ENCODE measurements around the gene TMOD1.
"Not testable (repeated sequence)": the region's sequence is repeated elsewhere in the genome, so short reads cannot be mapped to it uniquely, and the experiment has no call there.

The TMOD1 gene

GRCh38 chr9:97604901-97605645 is 103.6 kb downstream of the TMOD1 start:
- no peak for ATAC-seq (ENCODE audit: low read depth)
- no peak for DNase-seq (ENCODE audit: low spot score in 2 of 2)
- no peaks in the 10 kb centered on the region for H3K4me1 Mint-ChIP-seq
- peaks cover 30% of the 10 kb centered on the region for H3K36me3 Mint-ChIP-seq
- H3K27ac Mint-ChIP-seq = peak overlapping the region; percentile 16
- H3K9me3 Mint-ChIP-seq = no peaks in the 10 kb centered on the region
- H3K4me3 Mint-ChIP-seq = no peak overlapping the region
- H3K27me3 Mint-ChIP-seq = no peaks in the 10 kb centered on the region

GRCh38 chr9:97615439-97616072 is 114.1 kb downstream of the TMOD1 start:
- Mint-ChIP-seq H3K27ac (no peak overlapping the region), H3K27me3 (no peaks in the 10 kb centered on the region), H3K9me3 (no peaks in the 10 kb centered on the region), H3K4me1 (peaks cover 4% of the 10 kb centered on the region), H3K4me3 (no peak overlapping the region), H3K36me3 (peaks cover 22% of the 10 kb centered on the region)
- peak; percentile 45 to 46 for DNase-seq (ENCODE audit: low spot score in 2 of 2)
- ATAC-seq (ENCODE audit: low read depth) = peak; percentile 49

- DNase-seq (ENCODE audit: low spot score in 2 of 2) (no peak), ATAC-seq (ENCODE audit: low read depth) (peak; percentile 45)
- H3K27me3 Mint-ChIP-seq = no peaks in the 10 kb centered on the region
- peak overlapping the region; percentile 71 for H3K27ac Mint-ChIP-seq
- H3K4me1 Mint-ChIP-seq = peaks cover 4% of the 10 kb centered on the region
- H3K4me3 Mint-ChIP-seq = no peak overlapping the region
- no peaks in the 10 kb centered on the region for H3K9me3 Mint-ChIP-seq
- peaks cover 18% of the 10 kb centered on the region for H3K36me3 Mint-ChIP-seq
Observed at GRCh38 chr9:97617939-97618416, 116.5 kb downstream of the TMOD1 start.

- not testable (repeated sequence) for ATAC-seq (ENCODE audit: low read depth); H3K4me3 Mint-ChIP-seq; H3K4me1 Mint-ChIP-seq; DNase-seq (ENCODE audit: low spot score in 2 of 2); H3K27me3 Mint-ChIP-seq; H3K9me3 Mint-ChIP-seq; H3K27ac Mint-ChIP-seq
- peaks cover 23% of the 10 kb centered on the region for H3K36me3 Mint-ChIP-seq
Observed at GRCh38 chr9:97620063-97620462, 118.6 kb downstream of the TMOD1 start.

GRCh38 chr9:97622483-97622882 is 121.0 kb downstream of the TMOD1 start:
- ATAC-seq (ENCODE audit: low read depth); H3K4me1 Mint-ChIP-seq; H3K9me3 Mint-ChIP-seq; H3K27me3 Mint-ChIP-seq; H3K4me3 Mint-ChIP-seq; DNase-seq (ENCODE audit: low spot score in 2 of 2); H3K27ac Mint-ChIP-seq: not testable (repeated sequence)
- peaks cover 18% of the 10 kb centered on the region for H3K36me3 Mint-ChIP-seq

- H3K27me3 Mint-ChIP-seq = no peaks in the 10 kb centered on the region
- no peak for DNase-seq (ENCODE audit: low spot score in 2 of 2)
- no peaks in the 10 kb centered on the region for H3K9me3 Mint-ChIP-seq
- H3K36me3 Mint-ChIP-seq = peaks cover 18% of the 10 kb centered on the region
- no peak overlapping the region for H3K27ac Mint-ChIP-seq
- no peak overlapping the region for H3K4me3 Mint-ChIP-seq
- no peak for ATAC-seq (ENCODE audit: low read depth)
- H3K4me1 Mint-ChIP-seq = peaks cover 2% of the 10 kb centered on the region
Observed at GRCh38 chr9:97623946-97624345, 122.5 kb downstream of the TMOD1 start.

- DNase-seq (ENCODE audit: low spot score in 2 of 2) (no peak), ATAC-seq (ENCODE audit: low read depth) (no peak)
- peaks cover 15% of the 10 kb centered on the region for H3K36me3 Mint-ChIP-seq
- no peak overlapping the region for H3K27ac Mint-ChIP-seq
- H3K4me3 Mint-ChIP-seq = no peak overlapping the region
- H3K4me1 Mint-ChIP-seq = peaks cover 11% of the 10 kb centered on the region
- no peaks in the 10 kb centered on the region for H3K27me3 Mint-ChIP-seq
- no peaks in the 10 kb centered on the region for H3K9me3 Mint-ChIP-seq
Observed at GRCh38 chr9:97625620-97626019, 124.2 kb downstream of the TMOD1 start.

GRCh38 chr9:97627624-97628023 is 126.2 kb downstream of the TMOD1 start:
- no peak overlapping the region for H3K27ac Mint-ChIP-seq
- H3K9me3 Mint-ChIP-seq = no peaks in the 10 kb centered on the region
- no peak for ATAC-seq (ENCODE audit: low read depth)
- H3K27me3 Mint-ChIP-seq = no peaks in the 10 kb centered on the region
- peaks cover 20% of the 10 kb centered on the region for H3K4me1 Mint-ChIP-seq
- H3K36me3 Mint-ChIP-seq = peaks cover 8% of the 10 kb centered on the region
- DNase-seq (ENCODE audit: low spot score in 2 of 2) = no peak
- no peak overlapping the region for H3K4me3 Mint-ChIP-seq

GRCh38 chr9:97628668-97629067 is 127.2 kb downstream of the TMOD1 start:
- H3K27me3 Mint-ChIP-seq = no peaks in the 10 kb centered on the region
- peaks cover 20% of the 10 kb centered on the region for H3K4me1 Mint-ChIP-seq
- DNase-seq (ENCODE audit: low spot score in 2 of 2) = no peak
- peak overlapping the region; percentile 40 for H3K27ac Mint-ChIP-seq
- peaks cover 6% of the 10 kb centered on the region for H3K36me3 Mint-ChIP-seq
- no peak overlapping the region for H3K4me3 Mint-ChIP-seq
- ATAC-seq (ENCODE audit: low read depth) = no peak
- no peaks in the 10 kb centered on the region for H3K9me3 Mint-ChIP-seq

GRCh38 chr9:97629156-97629555 is 127.7 kb downstream of the TMOD1 start:
- DNase-seq (ENCODE audit: low spot score in 2 of 2) (no peak), ATAC-seq (ENCODE audit: low read depth) (no peak)
- Mint-ChIP-seq H3K27ac (peak overlapping the region; percentile 40), H3K4me1 (peaks cover 23% of the 10 kb centered on the region), H3K27me3 (no peaks in the 10 kb centered on the region), H3K36me3 (peaks cover 6% of the 10 kb centered on the region), H3K9me3 (no peaks in the 10 kb centered on the region), H3K4me3 (no peak overlapping the region)

- ATAC-seq (ENCODE audit: low read depth) (no peak), DNase-seq (ENCODE audit: low spot score in 2 of 2) (no peak)
- Mint-ChIP-seq H3K9me3 (no peaks in the 10 kb centered on the region), H3K36me3 (peaks cover 2% of the 10 kb centered on the region), H3K27ac (no peak overlapping the region), H3K4me1 (peaks cover 27% of the 10 kb centered on the region), H3K27me3 (no peaks in the 10 kb centered on the region), H3K4me3 (no peak overlapping the region)
Observed at GRCh38 chr9:97630591-97630990, 129.1 kb downstream of the TMOD1 start.

GRCh38 chr9:97632248-97632984 is 130.9 kb downstream of the TMOD1 start:
- peak overlapping the region; percentile 99 for H3K4me3 Mint-ChIP-seq
- H3K4me1 Mint-ChIP-seq = peaks cover 36% of the 10 kb centered on the region
- no peak for ATAC-seq (ENCODE audit: low read depth)
- DNase-seq (ENCODE audit: low spot score in 2 of 2) = no peak
- no peaks in the 10 kb centered on the region for H3K27me3 Mint-ChIP-seq
- peak overlapping the region; percentile 99 for H3K27ac Mint-ChIP-seq
- H3K36me3 Mint-ChIP-seq = peaks cover 2% of the 10 kb centered on the region
- no peaks in the 10 kb centered on the region for H3K9me3 Mint-ChIP-seq

GRCh38 chr9:97632985-97633858 is 131.8 kb downstream of the TMOD1 start, which contains the start of the genes NCBP1 and TSTD2:
Gene NCBP1 (plus strand): TSS chr9:97633821. CDS start chr9:97633882, 61 bp downstream.
Gene TSTD2 (minus strand): TSS chr9:97633368. CDS start chr9:97627562, 5,806 bp downstream.
- Mint-ChIP-seq H3K4me3 (peak within 1 kb of the TSS; percentile 99), H3K9me3 (no peaks in the 10 kb centered on the region), H3K27ac (peak within 1 kb of the TSS; percentile 99), H3K4me1 (peaks cover 39% of the 10 kb centered on the region), H3K36me3 (peaks cover 2% of the 10 kb centered on the region), H3K27me3 (no peaks in the 10 kb centered on the region)
- DNase-seq (ENCODE audit: low spot score in 2 of 2) (peak; percentile 94 to 95), ATAC-seq (ENCODE audit: low read depth) (peak; percentile 87)

Data from memory B cell (primary cell).